Erythroblast (primary cell): ENCODE results near the gene CEP70.
"Not testable (repeated sequence)": the region's sequence is repeated elsewhere in the genome, so short reads cannot be mapped to it uniquely, and the experiment has no call there.

Experiments
- GATA1 ChIP-seq: IDR thresholded peaks from 2 replicates; pipeline ENCODE4 v1.6.1; 2011; ENCODE audit warnings: low read depth, mild to moderate bottlenecking, control low read depth, low read length, moderate library complexity
- POLR2A ChIP-seq: IDR thresholded peaks from 2 replicates; pipeline ENCODE4 v1.6.1; 2011; ENCODE audit warnings: mild to moderate bottlenecking, low read length

DNA sequence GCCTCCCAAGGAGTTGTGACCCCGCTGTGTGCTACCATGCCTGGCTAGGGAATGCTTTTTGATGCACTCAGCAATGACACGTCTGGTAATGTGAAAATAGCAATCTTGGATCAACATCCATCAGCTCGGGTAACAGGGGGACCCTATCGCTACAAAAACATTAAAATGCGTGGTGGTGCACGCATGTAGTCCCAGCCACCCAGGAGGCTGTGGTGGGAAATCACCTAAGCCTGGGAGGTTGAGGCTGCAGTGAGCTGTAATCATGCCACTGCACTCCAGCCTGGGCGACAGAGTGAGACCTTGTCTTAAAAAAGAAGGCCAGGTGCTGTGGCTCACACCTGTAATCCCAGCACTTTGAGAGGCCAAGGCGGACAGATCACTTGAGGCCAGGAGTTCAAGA is 140.1 kb downstream of the CEP70 start:
- TF ChIP-seq POLR2A, GATA1: not testable (repeated sequence)
